HG03439 (cell line): ENCODE measurements around the gene MBD6.

Experiments
- ATAC-seq: cut with Tn5 transposase; IDR thresholded peaks from one replicate; pipeline ENCODE4 v1.9.1; 2021; ENCODE audit warnings: mild to moderate bottlenecking, moderate library complexity; ENCODE audit not compliant: unreplicated experiment

The MBD6 gene

DNA sequence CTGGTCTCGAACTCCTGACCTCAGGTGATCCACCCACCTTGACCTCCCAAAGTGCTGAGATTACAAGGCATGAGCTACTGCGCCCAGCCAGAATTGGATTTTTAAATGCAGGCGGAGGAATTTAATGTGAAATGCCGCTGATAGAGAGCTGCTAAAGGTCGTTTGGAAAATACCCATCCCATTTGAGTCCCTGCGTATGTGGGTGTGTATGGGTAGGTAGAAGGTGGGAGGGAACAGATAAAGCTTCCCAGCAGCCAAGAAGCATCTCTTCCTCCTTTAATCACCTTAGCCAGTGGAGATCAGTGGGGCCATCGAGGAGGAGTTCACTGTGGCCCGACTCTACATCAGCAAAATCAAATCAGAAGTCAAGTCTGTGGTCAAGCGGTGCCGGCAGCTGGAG lies 52.2 kb downstream of the MBD6 start:
- no peak for ATAC-seq

DNA sequence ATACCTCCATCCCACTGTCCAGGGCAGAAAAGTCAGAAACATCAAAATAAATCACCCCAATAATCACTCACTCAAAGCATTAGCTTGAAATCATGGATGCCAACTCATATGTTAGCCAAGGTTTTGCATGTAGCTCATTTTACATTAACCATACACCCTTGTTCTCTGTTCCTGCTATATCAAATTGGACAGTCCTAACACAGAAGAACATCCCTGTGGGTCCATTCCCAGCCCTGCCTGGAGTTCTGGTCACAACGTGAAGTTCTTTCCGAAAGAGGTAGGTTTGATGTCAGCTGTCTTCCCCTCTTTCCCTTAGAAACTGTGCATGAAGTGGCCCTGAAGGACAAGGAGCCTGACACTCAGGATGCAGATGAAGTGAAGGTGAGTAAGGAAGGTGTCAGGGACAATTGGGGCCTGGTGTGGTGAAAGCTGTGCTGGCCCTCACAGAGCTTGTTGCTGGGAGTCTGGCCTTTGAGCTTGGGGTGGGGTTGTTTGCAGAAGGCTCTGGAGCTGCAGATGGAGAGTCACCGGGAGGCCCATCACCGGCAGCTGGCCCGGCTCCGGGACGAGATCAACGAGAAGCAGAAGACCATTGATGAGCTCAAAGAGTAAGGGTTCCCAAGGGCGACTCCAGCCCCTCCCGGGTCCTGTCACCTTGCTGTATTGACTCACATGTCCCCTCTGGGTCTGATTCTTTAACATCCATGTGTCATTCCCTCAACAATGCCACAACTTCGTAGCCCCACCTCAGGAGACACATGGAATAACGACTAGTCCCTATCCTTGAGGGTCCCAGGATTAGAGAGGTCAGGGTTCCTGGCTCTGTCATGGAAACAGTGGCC lies 53.4 kb downstream of the MBD6 start:
- ATAC-seq = no peak

GRCh38 chr12:57576613-57577160 lies 54.1 kb downstream of the MBD6 start:
- no peak for ATAC-seq

DNA sequence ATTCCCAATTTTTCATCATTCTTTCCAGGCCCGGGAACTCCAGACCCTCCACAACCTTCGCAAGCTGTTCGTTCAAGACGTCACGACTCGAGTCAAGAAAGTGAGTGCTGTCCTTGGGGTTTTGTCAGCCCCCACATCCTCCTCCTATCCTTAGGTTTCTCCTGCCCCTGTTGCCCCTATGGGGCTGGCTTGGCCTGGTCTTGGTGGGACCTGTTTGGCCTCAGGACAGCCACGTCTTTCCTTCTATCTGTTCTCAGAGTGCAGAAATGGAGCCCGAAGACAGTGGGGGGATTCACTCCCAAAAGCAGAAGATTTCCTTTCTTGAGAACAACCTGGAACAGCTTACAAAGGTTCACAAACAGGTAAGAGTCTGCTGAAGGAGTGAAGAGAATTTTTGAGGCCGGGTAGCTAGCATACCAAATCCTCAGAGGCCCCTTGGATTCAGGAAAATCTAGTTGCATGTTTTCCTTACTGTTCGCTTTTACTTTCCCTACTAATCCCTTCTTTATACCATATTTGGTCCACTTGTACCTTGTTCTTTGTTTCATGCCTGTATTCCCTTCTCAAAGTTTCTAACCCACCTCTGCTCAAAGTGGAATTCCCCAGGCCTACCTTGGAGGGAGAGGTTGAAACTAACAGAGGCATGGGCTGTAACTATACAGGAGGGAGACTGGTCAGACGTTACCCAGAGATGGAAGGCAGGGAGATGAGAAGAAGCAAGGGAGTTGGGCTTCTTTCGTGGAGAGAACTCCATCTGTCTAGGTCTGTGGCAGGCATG lies 55.5 kb downstream of the MBD6 start:
- no peak for ATAC-seq

DNA sequence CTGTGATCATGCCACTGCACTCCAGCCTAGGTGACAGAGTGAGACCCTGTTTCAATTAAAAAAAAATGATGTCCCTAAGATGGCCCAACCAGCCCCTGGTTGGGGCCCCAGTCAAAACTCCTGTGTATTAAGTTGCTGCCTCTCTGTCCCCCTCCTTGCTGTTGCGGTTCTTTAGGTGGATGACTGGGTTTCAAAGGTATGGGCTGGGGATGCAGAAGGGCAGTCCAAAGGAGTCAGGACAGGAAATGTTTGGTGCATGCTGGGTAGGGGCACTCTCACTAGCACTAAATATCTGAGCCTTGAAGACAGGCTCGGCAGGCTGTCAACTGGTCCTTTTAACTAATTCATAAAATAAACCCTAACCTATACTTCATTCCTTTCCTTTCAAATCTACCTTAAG lies 56.4 kb downstream of the MBD6 start:
- ATAC-seq = no peak
